Activated T-cell treated with anti-CD3 and anti-CD28 coated beads, Interleukin-2, amount 50 U/mL, for 1 hour (primary cell): ENCODE data around the gene OR2S2.
"Not testable (repeated sequence)": the region's sequence is repeated elsewhere in the genome, so short reads cannot be mapped to it uniquely, and the experiment has no call there.

Source experiments
- DNase-seq: peaks from one replicate; pipeline ENCODE4 v3.0.0-alpha.2; 2020

Gene OR2S2

DNA sequence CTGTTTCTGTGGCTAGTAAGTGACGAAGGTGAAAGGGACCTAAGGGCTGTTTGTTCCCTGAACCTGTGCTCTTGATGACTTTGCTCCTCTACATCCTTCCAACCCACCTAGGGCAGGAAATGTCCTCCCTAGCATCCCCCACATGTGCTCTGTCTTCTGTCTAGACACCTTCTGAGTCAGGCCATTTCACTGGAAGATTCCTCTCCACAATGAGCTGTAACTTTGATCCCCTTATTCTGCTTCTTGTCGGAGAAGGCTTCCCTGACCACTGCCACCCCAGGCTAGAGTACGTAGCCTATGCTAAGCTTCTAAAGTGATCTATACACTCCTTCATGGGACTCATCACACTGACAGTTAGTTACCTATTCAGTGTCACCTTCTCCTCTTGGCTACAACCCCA is 27.0 kb downstream of the OR2S2 start:
- no peak for DNase-seq

DNA sequence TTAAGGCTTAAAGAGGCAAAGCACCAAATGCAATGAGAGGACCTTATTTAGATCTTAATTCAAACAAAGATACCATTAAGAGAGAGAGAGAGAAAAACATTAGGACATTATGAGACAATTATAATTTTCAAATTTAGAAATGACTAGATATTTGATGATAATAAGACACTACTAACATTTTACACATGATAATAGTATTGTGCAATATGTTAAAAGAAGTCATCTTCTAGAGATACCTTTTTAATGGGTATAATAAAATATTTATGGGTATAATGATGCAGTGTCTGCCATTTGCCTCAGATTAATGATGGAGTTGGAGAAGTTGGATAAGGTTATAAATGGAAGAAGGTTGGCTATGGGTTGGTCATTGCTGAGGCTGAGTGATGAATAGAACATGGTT is 27.4 kb downstream of the OR2S2 start:
- DNase-seq: no peak

DNA sequence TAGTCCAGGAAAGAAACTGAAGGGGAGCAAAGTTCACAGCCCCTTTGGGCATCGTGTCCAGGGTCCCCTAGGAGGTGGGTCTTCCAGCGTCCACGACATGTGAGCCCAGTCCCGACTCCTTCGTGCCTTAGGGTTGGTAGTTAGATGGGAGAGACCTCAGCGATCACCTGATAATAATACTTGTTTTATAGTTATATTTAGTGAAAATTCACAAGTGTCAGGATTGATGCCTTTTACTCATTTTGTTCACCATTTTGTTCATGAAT is 28.6 kb downstream of the OR2S2 start:
- no peak for DNase-seq

DNA sequence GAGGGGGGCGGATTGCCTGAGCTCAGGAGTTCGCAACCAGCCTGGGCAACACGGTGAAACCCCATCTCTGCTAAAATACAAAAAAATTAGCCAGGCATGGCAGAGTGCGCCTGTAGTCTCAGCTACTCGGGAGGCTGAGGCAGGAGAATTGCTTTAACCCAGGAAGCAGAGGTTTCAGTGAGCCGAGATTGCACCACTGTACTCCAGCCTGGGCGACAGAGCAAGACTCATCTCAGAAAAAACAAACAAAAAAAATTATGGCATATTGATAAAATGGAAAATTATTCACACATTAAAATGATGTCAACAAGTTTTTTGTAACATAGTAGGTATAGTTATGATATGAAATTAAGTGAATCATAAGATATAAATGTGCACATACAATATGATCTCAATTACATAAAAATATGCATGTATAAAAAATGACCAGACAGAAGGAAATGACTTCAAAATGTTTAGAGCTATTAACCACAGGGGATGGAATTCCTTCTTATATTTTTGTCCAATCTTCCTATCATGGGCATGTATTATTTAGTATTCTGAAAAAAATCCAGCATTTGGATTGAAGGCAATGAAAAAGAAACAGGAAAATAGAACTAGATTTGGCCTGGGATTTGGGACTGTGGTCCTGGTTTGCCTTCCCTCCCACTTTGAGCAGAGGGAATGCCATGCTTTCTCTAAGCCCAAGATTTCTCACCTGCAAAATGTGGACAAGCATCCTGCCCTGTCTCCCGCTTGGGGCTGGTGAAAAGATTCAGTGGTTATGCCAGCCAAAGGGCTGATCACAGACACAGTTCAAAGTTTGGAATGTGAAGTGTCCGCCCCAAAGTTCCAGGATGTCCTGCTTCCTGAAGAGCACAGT is 29.1 kb downstream of the OR2S2 start:
- no peak for DNase-seq

DNA sequence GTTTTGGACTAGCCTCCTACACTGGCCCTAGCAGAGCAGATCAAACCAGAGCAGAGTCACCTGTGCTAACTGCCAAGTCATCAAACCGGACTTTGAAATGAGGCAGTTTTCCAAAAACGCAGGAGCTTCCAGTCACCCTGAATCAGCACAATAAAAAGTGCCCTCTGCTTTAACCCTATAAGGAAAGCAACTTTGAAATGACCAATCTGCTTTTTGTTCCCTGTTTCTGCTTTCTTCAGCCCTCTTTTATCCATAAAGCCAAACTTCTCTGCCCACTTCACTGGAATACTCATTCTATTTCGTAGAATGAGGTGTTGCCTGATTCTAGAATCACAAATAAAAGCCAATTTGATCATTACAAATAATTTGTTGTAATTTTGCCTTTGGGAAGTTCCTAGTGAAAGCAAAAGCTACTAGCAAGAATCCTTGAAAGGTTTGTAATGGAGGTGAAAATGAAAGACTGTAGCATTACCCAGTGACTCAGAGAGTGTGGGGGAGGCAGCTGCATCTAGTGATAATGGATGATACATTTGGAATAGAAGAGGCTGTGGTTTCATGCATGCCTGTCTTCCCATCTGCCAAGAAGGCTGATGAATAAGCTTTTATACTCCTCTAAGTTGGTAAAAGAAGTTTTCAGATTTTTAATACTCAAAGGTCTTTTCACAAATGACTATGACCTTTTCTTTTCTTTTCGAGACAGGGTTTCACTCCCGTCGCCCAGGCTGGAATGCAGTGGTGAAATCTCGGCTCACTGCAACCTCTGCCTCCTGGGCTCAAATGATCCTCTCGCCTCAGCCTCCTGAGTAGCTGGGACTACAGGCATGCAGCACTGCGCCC is 33.8 kb downstream of the OR2S2 start:
- DNase-seq: no peak

GRCh38 chr9:35923598-35923926 is 34.4 kb downstream of the OR2S2 start:
- no peak for DNase-seq

GRCh38 chr9:35920051-35920620 is 37.8 kb downstream of the OR2S2 start:
- no peak for DNase-seq

- DNase-seq: no peak
Observed at GRCh38 chr9:35919212-35920008, 38.5 kb downstream of the OR2S2 start.

GRCh38 chr9:35918780-35919179 is 39.2 kb downstream of the OR2S2 start:
- no peak for DNase-seq

GRCh38 chr9:35917261-35917660 is 40.7 kb downstream of the OR2S2 start:
- no peak for DNase-seq

DNA sequence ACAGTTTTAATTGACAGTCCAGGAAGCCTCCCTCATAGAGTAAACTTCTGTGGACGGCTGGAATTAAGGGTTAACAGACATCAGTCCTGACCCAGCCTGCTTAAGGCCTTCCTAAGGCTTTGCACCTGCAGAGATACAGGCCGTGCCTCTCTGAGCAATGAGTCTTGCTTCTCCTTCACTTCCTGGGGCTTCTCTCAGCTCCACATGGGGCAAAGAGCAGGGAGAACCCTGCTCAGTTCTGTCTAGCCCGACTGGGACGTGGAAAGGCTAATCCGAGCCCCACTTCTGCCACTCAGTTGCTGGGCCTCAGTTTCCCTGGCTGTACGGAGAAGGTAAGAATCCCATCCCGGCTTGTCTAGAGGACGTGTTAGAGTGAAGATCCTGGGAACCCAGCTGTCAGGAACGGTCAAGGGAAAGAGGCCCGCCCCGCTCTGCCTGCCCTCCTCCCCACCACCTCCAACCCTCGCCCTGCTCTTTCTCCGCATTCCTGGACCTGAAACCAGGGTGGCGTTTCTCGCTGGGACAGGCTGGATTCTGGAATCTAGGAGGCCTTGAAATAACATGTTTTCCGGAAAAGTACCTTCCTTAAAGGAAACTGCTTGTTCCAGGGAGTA is 42.2 kb downstream of the OR2S2 start:
- no peak for DNase-seq

DNA sequence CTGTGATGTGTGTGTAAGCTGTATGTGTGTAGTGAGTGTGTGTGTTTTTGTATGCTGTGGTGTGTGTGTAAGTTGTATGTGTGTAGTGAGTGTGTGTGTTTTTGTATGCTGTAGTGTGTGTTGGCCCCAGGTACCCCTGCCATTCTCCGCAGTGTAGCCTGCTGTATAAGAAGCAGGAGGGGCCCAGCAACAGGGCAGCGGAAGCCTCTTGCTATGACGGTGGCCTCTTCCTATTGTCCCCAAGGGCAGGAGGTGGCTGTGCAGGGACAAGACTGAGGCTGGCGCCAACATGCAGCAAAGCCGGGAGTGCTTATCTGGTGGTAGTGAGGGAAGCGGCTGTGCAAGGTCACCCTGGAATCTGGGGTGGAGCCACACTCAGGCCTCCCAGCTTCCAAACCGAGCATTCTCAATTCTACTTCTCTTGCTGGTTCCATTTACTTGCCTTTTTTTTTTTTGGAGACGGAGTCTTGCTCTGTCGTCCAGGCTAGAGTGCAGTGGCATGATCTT is 43.6 kb downstream of the OR2S2 start:
- DNase-seq: no peak

DNA sequence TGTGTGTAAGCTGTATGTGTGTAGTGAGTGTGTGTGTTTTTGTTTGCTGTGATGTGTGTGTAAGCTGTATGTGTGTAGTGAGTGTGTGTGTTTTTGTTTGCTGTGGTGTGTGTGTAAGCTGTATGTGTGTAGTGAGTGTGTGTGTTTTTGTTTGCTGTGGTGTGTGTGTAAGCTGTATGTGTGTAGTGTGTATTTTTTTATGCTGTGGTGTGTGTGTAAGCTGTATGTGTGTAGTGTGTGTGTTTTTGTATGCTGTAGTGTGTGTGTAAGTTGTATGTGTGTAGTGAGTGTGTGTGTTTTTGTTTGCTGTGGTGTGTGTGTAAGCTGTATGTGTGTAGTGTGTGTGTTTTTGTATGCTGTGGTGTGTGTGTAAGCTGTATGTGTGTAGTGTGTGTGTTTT is 44.5 kb downstream of the OR2S2 start:
- not testable (repeated sequence) for DNase-seq

GRCh38 chr9:35912791-35913400 is 45.1 kb downstream of the OR2S2 start:
- no peak for DNase-seq

DNA sequence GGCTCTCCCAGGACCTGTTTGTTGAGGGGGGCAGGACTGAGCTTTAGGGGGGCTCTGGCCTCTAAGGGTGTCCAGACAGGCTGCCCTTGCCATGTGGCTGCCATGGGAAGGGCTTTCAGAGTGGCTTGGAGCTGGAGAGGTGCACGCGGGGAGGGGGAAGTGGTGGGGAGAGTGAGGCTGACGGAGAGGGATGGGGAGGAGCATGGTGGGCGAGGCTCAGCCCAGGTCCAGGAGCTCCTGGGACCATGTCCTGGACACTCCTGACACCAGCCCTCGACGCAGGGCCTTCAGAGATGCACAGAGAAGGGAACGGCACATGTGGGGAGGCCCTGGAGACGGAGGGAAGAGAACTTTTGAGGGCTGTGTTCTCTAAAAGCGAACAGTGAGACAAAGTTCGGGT is 46.3 kb downstream of the OR2S2 start:
- no peak for DNase-seq

DNA sequence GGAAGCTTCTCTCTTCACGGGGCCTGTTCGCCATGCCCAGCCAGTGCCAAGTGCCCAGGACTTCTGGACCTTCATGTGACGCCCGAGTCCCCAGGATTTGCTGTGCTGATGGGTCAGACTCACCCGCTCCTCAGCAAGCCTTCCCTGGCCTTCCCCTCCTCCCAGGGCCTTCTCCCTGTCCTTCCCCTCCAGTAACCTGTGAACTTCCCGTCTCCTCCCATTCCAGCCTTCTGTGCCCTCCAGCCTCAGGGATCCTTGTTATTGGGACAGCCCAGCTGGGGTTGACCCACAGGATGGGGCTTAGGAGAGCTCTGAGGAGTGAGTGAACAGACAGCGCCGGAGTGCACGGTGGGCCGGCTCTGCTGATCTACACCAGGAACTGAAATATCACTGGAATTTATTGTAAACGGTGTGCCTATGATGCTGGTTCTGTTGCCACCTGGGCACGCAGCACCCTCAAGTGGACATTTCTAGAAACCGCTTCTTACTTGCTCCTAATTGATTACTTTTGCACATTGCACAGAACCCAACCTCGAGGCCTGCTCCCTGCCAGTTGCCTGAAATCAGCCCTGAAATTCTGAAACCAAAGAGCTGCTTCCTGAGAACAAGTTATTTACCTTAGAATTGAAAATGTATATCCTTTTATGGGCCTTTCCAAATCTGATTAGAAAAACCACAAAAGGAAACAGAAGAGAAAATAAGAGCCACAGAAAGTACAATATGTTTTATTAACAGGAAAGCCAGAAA is 47.2 kb downstream of the OR2S2 start:
- peak; percentile 54 for DNase-seq

DNA sequence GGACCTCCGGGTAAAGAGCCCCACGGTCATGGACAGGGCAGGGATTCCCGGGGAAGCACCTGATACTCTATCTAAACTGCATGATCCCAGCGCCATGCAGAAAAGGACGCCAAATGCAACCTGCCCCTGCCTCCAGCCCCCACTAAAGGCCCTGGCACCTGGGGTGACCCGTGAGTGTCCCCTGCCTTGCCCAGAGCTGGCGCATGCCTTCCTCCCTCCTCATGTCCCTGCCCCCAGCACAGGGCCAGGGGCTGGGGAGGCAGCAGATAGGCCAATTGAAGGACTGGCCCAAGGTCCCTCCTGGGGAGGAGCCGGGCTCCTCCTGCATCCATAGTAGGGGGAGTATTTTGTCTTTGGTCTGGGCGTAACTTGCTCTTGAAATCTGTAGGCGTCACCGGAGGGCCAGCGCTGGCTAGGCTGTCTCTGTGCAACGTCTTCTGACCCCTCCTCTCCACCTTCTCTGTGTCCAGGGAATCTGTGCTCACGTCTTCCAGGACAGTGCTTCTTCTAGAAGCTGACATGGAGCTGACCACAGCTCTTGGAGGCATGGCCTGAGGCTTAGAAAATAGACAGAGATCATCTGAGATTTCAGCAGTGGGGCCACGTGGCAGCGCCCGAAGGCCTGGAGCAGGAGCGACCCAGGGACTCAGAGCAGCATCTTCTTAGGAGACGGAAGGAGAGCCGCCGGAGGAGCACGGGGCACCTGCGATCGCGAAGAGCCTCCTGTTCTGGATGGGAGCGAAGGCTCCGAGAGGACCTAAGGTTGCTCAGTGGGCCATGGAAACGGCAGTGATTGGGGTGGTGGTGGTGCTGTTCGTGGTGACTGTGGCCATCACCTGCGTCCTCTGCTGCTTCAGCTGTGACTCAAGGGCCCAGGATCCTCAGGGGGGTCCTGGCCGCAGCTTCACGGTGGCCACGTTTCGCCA is 48.0 kb downstream of the OR2S2 start:
- DNase-seq: no peak

DNA sequence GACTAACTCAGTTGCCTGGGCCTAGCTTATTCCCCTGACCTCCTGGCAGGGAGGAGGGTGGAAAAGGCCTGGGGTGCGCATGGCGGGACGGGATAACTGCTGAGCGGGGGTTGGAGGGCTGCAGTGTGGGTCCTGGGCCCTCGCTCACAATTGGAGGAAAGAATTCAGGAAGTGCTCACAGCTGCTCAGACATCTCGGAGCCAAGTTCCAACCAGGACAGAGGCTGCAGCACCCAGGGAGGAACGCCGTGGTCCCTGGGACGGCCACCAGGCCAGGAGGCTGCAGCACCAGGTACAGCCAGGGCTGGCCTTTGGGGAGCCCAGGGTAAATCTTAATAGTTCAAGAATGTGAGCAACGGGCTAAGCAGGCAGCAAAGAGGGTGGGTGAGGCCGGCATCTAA is 48.7 kb downstream of the OR2S2 start, which contains the start of gene SPAAR:
Gene SPAAR, plus strand, starts transcription at position 217 of the 400 bp plus-strand sequence. CDS start 974 bp downstream, outside the sequence.
- no peak for DNase-seq

DNA sequence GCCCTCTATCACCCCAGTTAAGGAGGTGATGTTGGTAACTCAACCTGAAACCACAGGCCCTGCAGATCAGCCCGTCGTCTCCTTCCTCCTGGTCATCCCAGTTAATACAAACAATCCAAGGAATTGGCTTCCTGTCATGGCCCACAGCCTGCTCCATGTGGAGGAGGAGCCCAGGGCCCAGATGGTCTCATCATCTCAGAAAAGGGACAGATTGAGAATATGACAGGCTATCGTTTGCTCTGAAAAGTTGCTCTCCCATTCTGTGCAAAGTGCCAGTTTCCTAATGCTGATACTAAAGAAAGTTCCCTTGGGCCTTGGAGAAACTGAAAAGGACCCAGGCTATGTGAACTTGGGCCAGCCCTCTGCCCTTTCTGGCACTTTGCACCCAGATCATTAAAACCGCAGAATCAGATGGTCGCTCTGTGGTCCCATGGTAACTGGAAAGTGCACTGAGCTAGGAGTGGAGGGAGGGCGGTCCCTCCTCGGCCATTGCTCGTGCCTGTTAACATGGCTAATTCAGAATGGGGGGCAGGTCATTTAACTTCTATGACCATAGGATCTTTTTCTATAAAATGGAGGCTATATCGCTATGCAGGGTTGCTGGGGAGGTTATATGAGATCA is 49.3 kb downstream of the OR2S2 start:
- DNase-seq: no peak
